ENCODE measurements around the gene OLFML2A.
"Not testable (repeated sequence)": the region's sequence is repeated elsewhere in the genome, so short reads cannot be mapped to it uniquely, and the experiment has no call there.

Gene OLFML2A

DNA sequence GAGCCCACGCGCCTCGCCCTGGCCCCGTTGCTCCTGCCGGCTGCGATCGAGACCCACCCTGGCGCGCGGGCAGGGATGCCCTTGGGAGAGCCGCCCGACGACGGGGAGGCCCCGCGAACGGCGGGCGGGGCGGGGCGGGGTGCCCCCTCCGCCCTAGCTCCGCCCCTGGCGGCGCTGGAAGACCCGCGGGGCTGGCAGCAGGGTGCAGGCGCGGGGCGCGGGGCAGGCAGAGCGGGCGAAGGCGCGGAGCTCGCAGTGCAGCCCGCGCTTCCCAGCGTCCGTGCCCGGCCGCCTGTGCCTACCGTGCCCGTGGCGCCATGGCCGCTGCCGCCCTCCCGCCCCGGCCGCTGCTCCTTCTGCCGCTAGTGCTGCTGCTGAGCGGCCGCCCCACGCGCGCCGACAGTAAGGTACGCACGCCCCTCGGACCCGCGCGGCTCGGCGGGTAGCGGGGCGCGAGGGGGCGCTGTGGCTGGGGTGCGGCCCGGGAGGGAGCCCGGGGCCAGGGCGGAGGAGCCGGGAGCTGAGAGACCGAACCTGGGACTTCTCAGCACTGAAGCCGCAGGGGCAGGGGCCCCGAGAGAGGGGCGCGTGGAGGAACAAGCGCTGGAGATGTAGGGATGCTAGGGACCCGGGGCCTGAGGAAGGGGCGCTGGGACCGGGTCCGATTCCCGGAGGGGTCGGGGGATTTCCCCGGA is at the start of gene OLFML2A:
TSS of gene OLFML2A (plus strand) at position 180 of the 695 bp plus-strand sequence. CDS start at position 318, 138 bp downstream.
- DNase-seq, result no peak

DNA sequence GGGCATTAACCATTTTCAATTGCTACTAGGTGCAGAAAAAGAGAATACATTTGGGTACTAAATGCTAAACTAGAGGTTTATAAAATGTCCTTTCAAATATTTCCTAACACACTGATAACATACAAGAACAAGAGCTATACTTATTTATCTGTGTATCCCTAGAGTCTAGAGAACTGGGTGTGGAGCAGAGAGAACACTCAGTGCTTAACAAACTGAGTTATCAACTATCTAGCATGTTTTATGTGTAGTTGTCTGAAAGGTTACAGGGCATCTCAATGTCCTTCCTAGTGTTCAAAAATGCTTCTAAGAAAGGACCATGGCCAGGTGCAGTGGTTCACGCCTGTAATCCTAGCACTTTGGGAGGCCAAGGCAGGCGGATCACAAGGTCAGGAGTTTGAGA is 46.2 kb upstream of the OLFML2A start:
- no peak for DNase-seq

DNA sequence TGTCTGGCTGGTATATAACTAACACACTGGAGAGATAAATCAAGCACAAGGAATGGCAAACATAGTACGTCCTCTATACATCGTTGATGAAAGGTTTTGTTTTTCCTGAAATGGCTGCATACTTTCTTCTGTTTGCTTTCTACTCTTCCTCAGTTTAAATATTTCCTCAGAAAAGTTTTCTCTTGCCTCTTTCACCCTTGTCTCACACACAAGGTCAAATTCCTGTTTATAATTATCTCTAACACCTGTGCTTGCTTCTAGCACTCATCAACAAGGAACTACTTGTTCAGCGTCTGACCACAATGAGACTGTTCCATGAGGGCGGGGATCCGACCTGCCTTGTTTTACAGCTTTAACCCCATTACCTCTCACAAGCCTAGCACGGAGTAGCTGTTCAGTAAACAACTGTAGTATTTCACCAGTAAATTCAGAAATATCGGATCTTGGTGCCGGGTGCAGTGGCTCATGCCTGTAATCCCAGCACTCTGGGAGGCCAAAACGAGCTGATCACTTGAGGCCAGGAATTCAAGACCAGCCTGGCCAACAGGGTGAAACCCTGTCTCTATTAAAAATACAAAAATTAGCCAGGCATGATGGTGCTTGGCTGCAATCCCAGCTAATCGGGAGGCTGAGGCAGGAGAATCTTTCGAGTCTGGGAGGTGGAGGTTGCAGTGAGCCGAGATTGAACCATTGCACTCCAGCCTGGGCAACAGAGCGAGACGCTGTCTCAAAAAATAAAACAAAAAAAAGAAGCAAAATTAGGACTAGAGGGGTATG is 42.8 kb upstream of the OLFML2A start:
- DNase-seq, result no peak

DNA sequence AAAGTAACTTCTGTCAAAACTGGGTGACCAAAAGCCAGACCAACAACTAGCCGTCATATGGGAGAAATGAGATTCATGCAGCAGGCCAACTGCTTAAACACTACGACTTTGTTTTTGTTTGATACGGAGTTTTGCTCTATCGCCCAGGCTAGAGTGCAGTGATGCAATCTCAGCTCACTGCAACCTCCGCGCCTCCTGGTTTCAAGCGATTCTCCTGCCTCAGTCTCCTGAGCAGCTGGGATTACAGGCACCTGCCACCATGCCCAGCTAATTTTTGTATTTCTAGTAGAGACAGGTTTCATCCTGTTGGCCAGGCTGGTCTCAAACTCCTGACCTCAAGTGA is 42.2 kb upstream of the OLFML2A start:
- DNase-seq, result not testable (repeated sequence)

DNA sequence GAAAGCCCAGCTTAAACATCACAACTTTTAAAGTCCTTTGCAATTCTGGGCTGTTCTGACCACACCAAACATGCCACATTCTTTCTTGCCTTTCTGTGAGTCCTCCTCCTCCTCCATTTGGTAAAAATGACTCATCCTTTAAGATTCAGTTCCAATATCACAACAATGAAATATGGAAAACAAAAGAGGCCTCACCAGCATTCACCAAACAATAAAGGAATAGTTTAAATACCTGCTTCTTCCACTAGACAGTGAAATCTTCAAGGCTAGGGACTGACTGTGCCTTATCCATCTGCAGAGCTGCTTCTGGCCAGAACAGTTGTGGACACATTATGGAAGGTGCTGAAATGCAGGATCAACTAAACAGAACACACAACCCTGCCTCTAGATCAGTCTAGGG is 41.8 kb upstream of the OLFML2A start:
- DNase-seq, result no peak

DNA sequence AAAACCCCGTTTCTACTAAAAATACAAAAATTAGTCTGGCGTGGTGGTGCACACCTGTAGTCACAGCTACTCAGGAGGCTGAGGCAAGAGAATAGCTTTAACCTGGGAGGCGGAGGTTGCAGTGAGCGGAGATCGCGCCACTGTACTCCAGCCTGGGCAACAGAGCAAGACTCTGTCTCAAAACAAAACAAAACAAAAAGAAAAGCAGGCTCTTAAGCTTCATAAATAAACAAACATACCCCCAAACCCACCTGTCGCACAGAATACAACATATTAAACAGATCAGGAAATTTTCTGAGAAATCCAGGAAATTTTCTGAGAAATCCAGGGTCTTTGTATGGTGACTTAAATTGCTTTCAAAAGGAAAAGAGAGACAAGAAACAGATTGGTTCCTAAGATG is 38.9 kb upstream of the OLFML2A start:
- not testable (repeated sequence) for DNase-seq

DNA sequence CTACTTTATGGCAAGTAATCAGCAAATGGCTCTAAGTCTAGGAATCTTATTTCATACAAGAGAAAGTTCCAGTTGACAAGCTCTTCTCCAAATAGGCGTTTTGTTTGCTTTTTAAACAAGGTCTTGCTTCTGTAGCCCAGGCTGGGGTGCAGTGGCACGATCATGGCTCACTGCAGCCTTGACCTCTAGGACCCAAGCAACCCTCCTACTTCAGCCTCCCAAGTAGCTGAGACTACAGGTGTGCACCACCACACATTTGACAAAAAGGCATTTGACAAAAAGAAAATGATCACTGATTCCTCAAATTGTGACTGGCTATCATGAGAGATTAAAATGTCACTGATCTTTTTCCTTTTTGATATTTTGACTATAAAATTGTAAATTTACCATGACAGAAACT is 37.6 kb upstream of the OLFML2A start:
- no peak for DNase-seq

DNA sequence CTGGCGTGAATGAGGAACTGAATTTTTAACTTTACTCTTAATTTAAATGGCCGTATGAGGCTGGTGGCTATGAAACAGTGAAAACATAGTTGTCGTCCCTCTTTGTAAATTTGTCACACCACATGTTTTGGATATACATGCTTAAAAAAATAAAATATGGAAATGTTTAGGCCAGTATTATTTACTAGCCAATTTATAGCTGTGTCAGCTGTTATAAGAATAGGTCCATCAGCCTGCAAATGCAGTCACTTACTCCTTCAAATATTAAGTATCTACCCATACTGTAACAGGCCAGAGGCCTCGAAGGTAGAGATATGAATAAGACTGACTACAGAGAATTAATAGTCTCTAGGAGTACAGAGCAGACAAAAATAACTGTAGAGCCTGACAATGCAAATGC is 35.8 kb upstream of the OLFML2A start:
- DNase-seq, result no peak

DNA sequence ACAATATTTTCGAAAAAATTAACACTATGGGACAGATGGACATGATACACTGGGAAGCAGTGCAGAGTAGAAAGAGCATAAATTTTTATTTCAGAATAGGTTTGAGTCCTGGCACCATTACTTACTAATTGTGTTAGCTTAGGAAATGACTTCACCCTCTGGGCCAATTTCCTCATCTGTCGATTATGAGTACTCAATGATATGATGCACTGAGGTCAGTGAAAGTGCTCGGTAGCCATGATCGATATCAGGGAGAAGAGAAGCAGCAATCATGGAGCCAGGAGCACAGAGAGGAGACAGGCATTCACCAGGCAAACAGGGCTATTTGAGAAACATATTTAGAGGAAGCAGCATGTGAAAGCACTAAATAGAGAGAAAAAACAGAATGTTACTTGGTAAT is 35.3 kb upstream of the OLFML2A start:
- no peak for DNase-seq

DNA sequence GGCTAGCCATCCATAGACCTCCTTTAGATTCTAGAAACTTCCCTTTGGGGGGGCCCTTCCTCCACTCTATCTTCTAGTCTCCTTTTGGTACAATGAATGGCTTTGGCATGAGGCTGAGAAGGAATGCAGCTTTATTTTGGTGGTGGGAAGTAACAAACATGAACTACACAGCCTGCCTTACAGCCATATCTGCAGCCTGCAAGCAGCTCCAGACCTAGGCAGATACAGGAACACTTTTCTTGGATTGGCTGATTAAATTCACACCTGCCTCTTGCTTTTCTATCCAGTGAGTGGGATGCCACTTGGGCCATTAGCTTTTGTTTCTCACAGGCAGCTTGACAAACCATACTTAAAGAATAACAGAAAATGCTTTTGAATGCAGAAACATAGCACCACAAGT is 34.0 kb upstream of the OLFML2A start:
- no peak for DNase-seq

DNA sequence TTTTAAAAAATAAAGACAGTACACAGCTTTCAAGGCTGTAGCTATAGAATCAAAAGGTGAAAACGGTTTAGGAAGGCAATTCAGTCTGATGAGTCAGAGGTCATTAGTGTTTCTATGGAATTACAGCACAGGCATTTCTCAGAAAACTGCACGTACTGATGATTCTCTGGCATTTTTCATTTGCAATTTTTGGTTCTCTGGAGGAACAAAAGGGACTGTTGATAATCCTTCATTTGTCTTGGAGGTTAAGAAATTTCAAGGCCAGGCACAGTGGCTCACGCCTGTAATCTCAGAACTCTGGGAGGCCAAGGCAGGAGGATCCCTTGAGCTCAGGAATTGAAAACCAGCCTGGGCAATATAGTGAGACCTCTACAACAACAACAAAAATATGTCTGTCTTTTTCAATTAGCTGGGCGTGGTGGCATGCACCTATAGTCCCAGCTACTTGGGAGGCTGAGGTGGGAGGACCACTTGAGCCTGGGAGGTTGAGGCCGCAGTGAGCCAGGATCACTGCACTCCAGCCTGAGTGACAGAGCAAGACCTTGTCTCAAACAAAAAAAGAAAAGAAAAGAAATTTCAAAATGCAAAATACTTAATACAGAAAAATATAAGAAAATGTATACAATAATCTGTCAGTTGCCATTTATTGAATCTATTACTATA is 33.1 kb upstream of the OLFML2A start:
- DNase-seq, result no peak

DNA sequence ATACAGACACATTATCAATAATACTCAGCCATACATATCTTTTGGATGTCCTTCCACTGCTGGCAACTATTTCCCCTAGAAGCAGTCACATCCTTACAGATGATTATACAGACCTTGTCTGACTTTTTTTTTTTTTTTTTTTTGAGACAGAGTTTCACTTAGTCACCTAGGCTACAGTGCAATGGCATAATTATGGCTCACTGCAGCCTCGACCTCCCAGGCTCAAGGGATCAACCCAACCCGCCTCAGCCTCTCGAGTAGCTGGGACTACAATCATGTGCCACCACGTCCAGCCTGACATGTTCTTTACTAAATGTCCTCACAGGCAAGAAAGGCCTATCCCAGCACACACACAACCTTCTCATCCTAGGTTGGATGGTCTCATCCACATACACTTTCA is 29.9 kb upstream of the OLFML2A start:
- no peak for DNase-seq

DNA sequence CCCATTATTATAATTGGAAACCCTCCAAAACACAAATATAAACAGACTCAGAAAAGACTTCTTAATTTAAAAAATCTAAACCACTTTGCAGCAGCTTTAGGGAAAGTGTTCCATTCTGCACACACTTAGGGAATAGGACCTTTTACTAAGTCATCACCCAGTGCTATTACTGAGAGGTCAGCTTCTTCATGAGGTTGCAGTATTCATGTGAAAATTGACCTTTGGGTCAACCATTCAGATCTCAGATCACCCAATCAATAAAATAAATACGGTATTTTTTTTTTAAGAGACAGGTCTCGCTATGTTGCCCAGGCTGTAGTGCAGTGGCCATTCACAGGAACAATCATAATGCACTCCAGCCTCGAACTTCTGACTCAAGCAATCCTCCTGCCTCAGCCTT is 27.6 kb upstream of the OLFML2A start:
- DNase-seq, result no peak

DNA sequence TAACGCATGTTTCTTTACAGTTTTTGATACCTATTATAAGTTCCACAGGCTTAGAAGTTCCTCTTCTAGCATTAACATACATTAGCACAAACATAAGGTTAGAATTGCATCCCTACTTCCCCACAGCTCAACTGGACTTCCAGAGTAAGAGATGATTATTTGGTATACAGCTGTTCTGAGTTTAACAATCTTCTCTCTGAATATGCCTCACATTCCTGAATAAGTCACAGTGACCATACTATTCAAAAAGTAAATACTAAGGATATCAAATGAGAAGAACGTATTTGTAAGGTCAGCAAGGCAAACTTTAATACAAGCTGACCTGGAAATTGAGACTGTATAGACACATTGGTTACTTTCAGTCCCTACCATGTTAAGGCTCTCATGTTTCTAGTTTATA is 27.2 kb upstream of the OLFML2A start:
- no peak for DNase-seq

DNA sequence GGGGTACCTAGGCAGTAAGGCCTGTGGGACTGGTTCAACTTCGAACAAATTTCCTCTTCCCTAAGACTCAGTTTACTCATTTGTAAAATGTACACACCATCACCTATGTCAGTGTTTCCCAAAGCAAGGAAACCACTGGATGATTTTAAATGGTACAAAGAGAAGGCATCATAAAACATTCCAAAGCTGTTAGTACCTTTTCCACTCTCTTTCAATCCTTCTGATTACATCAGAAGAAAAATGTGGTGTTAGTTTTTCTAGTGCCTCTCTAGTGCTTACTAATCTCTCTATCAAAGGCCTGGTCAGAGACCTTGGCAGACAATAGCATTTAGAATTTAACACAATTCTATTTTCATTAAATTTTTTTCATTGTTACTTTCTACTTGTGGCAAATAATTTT is 24.0 kb upstream of the OLFML2A start:
- DNase-seq, result no peak

DNA sequence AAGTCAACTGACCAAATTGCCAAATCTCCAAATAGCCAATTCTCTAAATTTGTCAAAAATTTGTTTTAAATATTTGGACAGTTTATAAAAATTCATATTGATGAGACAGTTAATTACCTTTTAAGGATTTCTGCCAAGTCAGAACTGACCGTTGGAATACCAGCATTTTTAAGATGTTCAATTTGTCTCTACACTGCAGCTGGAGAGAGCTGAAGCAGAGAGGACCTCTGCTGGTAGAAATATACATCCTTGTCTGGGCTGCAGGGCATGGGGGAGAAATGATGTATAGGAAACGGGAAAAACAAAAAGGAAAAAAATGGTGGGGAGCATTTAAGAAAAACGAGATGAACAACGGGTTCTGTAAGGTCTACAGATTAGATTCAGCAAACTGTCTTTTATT is 22.6 kb upstream of the OLFML2A start:
- no peak for DNase-seq

DNA sequence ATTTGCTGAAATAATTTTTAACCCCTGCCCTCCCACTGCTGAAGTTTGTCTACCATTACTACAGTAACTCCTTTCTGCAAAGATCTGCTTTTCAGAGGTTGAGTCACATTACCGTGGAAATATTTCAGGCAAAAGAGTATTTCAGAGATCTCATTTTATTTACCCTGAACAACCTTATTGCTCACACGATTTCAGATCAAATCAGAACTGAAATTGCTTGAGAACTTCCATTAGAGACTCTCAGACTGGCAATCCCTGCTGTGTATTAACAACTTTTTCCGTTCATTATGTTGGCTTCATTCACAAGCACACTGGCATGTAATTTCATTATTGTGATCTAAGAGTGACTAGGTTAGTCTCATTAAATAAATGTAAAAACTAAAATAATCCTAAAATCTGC is 21.9 kb upstream of the OLFML2A start:
- DNase-seq, result no peak

DNA sequence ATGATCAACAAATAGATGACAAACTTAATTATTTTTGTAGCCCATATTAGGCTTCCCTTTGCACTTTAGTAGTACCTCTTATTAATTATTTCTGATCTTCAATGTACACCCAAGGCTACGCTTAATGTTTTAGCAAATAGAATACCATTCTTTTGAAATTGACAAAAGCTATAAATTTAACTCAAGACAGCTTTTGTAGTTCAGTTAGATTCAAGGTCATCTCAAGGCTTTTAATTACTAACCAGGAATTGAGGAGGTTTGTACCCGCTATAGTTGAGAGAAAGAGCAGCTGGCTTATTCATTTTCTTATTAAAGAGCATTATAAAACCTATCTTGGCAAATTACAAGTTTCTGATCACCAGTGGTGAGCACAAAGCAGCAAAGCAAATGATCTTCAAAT is 20.9 kb upstream of the OLFML2A start:
- no peak for DNase-seq

DNA sequence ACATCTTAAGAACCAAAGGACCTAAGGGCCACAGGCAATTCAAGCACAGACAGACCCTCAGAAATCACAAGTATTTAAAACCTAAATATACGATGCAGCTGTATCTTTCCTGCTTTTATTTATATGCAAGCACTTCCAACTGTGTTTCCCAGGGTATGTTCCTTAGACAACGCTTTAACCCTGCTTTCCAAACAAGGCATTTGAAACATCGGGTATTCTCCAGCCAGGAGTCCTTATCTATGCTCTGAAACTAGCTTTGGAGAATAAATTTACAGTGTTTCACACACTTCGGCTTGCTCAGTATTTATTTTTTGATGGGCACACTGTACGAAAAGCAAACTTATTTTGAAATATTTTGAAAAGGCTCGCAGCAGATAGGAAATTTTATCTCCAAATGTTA is 19.3 kb upstream of the OLFML2A start:
- DNase-seq, result no peak

DNA sequence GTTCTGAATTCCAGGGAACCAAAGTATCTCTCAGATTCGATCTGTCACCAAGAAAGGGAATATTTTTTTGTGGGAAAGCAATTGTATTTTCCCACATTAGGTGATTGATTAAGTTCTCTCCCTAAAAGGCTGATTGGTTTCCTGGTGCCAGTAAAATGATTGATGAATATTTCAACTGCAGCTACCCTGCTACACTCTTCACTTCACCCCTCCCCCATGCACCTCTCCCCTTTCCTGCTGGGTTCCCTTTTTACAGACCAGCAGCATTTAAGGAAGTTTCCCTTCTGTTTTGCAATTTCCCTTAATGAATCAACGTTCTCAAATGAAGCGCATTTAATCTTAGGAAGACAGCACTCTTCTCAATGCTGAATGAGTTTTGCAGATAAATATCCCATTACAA is 18.9 kb upstream of the OLFML2A start:
- DNase-seq, result no peak

DNA sequence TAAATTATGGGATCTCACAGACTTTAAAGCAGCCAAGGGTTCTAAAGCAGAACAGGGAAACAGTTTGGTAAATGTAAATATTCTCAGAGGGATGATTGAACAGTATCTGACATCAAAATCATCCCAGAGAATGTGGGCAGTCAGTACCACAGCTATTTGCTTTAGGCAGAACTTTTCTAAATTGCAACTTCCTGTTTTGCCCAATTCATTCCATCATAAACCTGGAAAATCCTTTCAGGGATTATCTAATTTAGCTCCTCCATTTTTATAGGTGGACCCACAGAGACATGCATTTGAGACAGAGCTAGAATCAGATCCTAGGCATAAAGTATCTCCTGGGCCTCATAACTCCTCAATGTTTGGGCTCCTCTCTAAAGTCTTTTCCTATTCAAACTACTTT is 18.2 kb upstream of the OLFML2A start:
- no peak for DNase-seq

DNA sequence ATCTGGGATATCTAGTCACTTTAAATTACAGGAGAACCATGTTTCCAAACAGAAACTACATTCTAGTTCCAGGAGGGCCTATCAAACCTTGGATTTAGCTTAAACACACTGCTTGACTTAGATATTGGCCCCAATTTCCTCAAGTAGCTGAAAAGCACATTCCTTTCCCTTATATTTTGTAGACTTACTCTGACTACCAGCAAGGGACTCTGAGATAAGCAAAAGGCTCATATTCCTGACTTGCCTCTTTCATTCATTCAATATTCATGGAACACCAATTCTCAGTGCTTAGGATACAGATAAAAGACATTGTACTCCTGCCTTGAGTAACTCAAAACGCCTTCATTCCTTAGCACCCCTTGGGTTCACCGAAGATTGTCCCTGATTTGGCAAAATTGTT is 17.6 kb upstream of the OLFML2A start:
- DNase-seq, result no peak

DNA sequence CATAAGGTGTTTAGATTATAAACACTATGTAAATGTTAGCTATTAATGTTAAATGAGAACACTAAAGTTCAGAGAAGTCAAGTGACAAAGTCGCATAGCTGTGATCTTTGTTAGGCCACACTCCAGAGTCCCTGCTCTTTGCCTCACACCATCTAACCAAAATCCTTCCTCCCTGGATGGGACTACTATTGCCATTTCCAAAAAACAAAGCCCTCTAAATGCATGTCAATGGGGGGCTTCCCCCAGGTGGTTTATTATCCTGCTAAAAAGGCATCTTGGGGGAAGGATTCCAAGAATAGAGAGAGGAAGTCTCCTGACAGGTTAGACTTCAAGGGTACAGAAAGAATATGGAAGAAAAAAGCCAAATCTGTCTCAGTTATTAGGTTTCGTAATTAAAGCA is 16.2 kb upstream of the OLFML2A start:
- DNase-seq, result no peak

DNA sequence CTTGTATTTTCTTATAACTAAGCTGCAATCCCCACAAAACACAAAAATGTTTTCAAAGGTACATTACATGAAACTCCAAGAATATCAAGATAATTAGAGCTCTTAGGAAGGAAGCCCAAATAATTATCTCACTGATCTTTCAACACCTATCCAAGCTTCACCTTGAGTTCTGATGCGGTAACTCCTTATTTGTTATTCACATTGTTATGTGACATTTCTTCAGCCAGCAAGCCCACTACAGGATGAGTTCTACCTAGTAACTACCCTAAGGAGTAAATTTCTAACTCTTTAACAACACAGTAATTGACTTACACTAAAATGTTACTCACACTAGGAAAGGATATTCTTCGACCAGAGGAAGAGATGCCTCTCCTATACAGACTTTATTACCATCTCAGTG is 15.7 kb upstream of the OLFML2A start:
- DNase-seq, result no peak
